ENCODE results near the gene PSMA7.

The PSMA7 gene

GRCh38 chr20:62143081-62143956, at the start of gene PSMA7, which contains the start of gene SS18L1:
PSMA7 (minus strand) TSS chr20:62143394; CDS start chr20:62143303, 91 bp downstream.
SS18L1 (plus strand) TSS chr20:62143769; CDS start chr20:62143821, 52 bp downstream.
- TF ChIP-seq CTCF (IDR thresholded peaks at IDR 0.05), result no peak
- Histone ChIP-seq H3K9me3 (no peaks in the 10 kb centered on the region), H3K27me3 (no peaks in the 10 kb centered on the region), H3K4me1 (peaks cover 4 to 38% (median 32%) of the 10 kb centered on the region in 4 donors), H3K27ac (peak within 1 kb of the TSS; percentile 87 to 95), H3K36me3 (peaks cover 17 to 25% (median 24%) of the 10 kb centered on the region in 3 donors), H3K4me3 (peak within 1 kb of the TSS; percentile 68 to 72)
- peak; percentile 80 to 91 for DNase-seq
- intact Hi-C loops (cut with DNase I; ENCODE audit: low total_unique reads), result loop anchor here (2.0 to 5.0 kb wide), 2 partner anchors 21 to 76 kb away; partner anchors contain the start of genes LSM14B and TAF4

- Histone ChIP-seq H3K27me3 (no peaks in the 10 kb centered on the region), H3K4me3 (no peak overlapping the region), H3K4me1 (peaks cover 0 to under 1% (median 0%) of the 10 kb centered on the region in 4 donors), H3K36me3 (peaks cover 26 to 75% (median 41%) of the 10 kb centered on the region in 3 donors), H3K27ac (no peak overlapping the region), H3K9me3 (no peaks in the 10 kb centered on the region)
- TF ChIP-seq CTCF (IDR thresholded peaks at IDR 0.05), result no peak
- intact Hi-C loops (cut with DNase I; ENCODE audit: low total_unique reads), result no loop called here
- no peak for DNase-seq
Measured at GRCh38 chr20:62192635-62193034, 49.4 kb upstream of the PSMA7 start.

- TF ChIP-seq CTCF (IDR thresholded peaks at IDR 0.05), result no peak
- peaks cover 20 to 68% (median 38%) of the 10 kb centered on the region in 3 donors for H3K36me3 ChIP-seq
- H3K27ac ChIP-seq, result no peak overlapping the region
- no peaks in the 10 kb centered on the region for H3K9me3 ChIP-seq
- no peak overlapping the region for H3K4me3 ChIP-seq
- no peaks in the 10 kb centered on the region for H3K27me3 ChIP-seq
- intact Hi-C loops (cut with DNase I; ENCODE audit: low total_unique reads), result no loop called here
- H3K4me1 ChIP-seq, result peaks cover 0 to 8% (median 2%) of the 10 kb centered on the region in 4 donors
- no peak for DNase-seq
Measured at GRCh38 chr20:62191781-62192559, 48.8 kb upstream of the PSMA7 start.

GRCh38 chr20:62190639-62191411, 47.6 kb upstream of the PSMA7 start:
- no peak for TF ChIP-seq CTCF (IDR thresholded peaks at IDR 0.05)
- H3K36me3 ChIP-seq, result peaks cover 11 to 57% (median 28%) of the 10 kb centered on the region in 3 donors
- intact Hi-C loops (cut with DNase I; ENCODE audit: low total_unique reads), result no loop called here
- H3K4me1 ChIP-seq, result peaks cover 0 to 11% (median 4%) of the 10 kb centered on the region in 4 donors
- H3K4me3 ChIP-seq, result no peak overlapping the region
- no peak overlapping the region for H3K27ac ChIP-seq
- no peaks in the 10 kb centered on the region for H3K9me3 ChIP-seq
- DNase-seq, result no peak
- no peaks in the 10 kb centered on the region for H3K27me3 ChIP-seq

Data from tibial artery (tissue), 4 donors.